C4-2B (cell line): Measurements from ENCODE around the gene SRSF2.
"Not testable (repeated sequence)": the region's sequence is repeated elsewhere in the genome, so short reads cannot be mapped to it uniquely, and the experiment has no call there.

Experiments used
- H3K27ac ChIP-seq: fragments of 450-650 bp; 2 replicates; pipeline ENCODE4 v1.5.1; 2017
- ZFX ChIP-seq: fragments of 450-650 bp; IDR thresholded peaks from 2 replicates; pipeline ENCODE4 v1.6.1; 2017
- TF ChIP-seq, protein P1 (sequence below): fragments of 450-650 bp; conservative IDR thresholded peaks from 2 replicates; pipeline ENCODE4 v1.5.1; 2017; ENCODE audit warnings: mild to moderate bottlenecking

SRSF2 gene

GRCh38 chr17:76744747-76745146 lies 7.6 kb upstream of the SRSF2 start:
- no peak for TF ChIP-seq ZFX
- TF ChIP-seq, protein P1, sequence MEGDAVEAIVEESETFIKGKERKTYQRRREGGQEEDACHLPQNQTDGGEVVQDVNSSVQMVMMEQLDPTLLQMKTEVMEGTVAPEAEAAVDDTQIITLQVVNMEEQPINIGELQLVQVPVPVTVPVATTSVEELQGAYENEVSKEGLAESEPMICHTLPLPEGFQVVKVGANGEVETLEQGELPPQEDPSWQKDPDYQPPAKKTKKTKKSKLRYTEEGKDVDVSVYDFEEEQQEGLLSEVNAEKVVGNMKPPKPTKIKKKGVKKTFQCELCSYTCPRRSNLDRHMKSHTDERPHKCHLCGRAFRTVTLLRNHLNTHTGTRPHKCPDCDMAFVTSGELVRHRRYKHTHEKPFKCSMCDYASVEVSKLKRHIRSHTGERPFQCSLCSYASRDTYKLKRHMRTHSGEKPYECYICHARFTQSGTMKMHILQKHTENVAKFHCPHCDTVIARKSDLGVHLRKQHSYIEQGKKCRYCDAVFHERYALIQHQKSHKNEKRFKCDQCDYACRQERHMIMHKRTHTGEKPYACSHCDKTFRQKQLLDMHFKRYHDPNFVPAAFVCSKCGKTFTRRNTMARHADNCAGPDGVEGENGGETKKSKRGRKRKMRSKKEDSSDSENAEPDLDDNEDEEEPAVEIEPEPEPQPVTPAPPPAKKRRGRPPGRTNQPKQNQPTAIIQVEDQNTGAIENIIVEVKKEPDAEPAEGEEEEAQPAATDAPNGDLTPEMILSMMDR: no peak
- no peak overlapping the region for H3K27ac ChIP-seq

GRCh38 chr17:76742958-76743357 lies 5.8 kb upstream of the SRSF2 start:
- no peak overlapping the region for H3K27ac ChIP-seq
- TF ChIP-seq, protein P1: no peak
- TF ChIP-seq ZFX: no peak

GRCh38 chr17:76740329-76741118 lies 3.4 kb upstream of the SRSF2 start:
- TF ChIP-seq ZFX: no peak
- TF ChIP-seq, protein P1: no peak
- no peak overlapping the region for H3K27ac ChIP-seq

GRCh38 chr17:76739568-76740115 lies 2.5 kb upstream of the SRSF2 start:
- not testable (repeated sequence) for H3K27ac ChIP-seq

DNA sequence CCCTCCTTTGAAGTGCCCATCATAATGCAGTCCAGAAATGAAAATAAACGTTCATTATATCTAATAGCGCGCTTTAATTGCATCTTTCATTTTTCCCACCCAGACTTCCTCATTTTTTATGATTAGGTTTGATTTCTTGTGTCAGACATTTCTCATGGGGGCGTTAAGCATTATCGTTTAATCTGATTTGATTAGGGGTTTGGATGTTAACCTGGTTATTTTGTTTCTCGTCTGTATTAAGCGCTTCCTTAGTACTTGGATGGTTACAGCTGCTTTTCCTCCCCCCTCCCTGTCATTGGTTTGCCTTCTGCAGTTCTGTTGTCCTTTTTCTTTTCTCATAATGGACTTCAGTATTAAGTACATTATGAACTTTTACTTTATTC lies 1.3 kb upstream of the SRSF2 start:
- H3K27ac ChIP-seq: peak overlapping the region; percentile 100

GRCh38 chr17:76737676-76738467 lies 741 bp upstream of the SRSF2 start, which contains the start of gene MFSD11:
MFSD11 (plus strand) TSS chr17:76738119; CDS start chr17:76738353, 234 bp downstream.
- peak within 1 kb of the TSS; percentile 100 for H3K27ac ChIP-seq
- TF ChIP-seq, protein P1: no peak
- no peak for TF ChIP-seq ZFX

More for the DNA sequence above, 1.3 kb upstream of the SRSF2 start:
- no peak for TF ChIP-seq ZFX
- TF ChIP-seq, protein P1: no peak

GRCh38 chr17:76736349-76737081 lies 616 bp downstream of the SRSF2 start:
- H3K27ac ChIP-seq: peak overlapping the region; percentile 100

More at GRCh38 chr17:76736349-76737081, 616 bp downstream of the SRSF2 start:
- no peak for TF ChIP-seq ZFX
- TF ChIP-seq, protein P1: peak; percentile 17; the same call in 1 of the 2 replicates
